HG03432 (cell line): ENCODE data around the gene MEGF10.

Source experiments
- ATAC-seq: cut with Tn5 transposase; IDR thresholded peaks from one replicate; pipeline ENCODE4 v1.9.1; 2021; ENCODE audit warnings: mild to moderate bottlenecking, moderate library complexity; ENCODE audit not compliant: unreplicated experiment

Gene MEGF10

DNA sequence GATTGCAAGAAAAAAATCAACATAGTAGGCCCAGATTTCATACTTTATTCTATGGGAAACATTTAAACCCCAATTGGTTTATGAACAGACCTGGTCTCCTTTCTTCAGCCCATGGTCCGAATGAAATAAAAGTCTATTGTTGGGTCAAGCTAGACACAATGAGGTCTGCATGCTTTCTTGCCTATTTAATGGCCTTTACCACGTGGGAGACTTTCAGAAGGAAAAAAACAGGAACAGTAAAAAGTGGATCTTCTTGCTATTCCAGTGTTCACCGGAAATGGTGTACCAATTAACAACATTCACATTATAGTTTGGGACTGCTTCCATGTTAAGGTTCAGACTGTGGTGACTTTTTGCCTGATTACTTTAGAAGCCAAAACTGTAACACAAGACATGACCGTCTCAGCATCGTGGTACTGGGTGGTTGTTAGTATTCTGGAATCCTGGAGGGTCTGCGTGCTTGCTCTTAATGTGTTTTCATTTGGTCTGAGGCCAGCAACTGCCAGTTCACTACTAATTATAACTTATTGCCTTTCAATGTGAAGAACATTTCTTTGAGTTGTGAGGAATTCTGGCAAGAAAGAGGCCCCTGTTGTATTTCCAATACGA lies 141.5 kb downstream of the MEGF10 start:
- ATAC-seq: no peak

GRCh38 chr5:127433526-127433925 lies 142.9 kb downstream of the MEGF10 start:
- no peak for ATAC-seq

DNA sequence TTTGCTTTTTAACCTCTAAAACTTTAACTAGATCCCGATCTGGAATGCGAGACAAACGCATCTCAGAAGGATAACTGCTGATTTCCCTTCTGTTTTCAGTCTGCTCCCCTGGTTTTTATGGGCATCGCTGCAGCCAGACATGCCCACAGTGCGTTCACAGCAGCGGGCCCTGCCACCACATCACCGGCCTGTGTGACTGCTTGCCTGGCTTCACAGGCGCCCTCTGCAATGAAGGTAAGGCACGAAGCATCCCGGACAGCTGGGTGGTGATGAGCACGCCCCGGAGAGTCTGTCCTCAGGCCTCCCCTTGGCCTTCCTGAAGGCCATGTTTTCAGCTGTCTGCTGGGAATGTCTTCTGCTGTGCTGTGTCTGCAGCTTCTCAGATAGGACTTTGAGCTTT lies 144.0 kb downstream of the MEGF10 start:
- no peak for ATAC-seq

DNA sequence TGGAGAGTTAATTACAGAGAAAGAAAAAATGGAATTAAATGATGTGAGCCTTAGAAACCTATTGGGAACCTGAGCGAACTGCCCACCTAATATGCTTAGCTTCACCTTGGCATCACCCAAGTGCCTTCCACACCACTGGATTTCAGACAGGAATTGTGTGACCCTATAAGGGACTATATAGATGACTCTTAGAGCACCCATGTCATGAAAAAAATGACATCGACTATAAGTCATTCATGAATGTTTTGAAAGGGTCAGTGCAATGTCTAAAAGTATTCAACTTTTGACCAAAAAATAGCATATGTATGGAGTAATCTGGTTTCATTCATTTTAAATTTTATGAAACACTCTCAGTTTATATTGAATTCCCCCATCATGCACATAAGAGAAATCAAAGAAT lies 145.2 kb downstream of the MEGF10 start:
- ATAC-seq: no peak

DNA sequence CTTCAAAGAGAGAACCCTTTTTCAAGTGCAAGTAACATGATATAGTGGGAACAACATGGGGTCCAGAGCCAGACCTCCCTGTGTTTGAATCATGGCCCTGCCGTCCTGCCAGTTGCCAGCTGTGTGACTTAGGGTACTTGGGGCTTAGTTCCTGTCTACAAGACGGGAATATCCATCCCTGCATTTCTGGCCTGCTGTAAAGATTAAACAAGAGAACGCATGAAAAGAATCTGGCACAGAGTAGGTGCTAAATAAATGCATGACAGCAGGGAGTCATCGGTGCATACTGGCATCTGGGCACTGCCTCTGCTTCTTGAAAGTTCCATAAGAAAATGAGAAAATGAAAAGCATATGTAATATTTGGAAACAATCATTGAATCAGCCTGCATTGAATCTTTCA lies 149.0 kb downstream of the MEGF10 start:
- no peak for ATAC-seq

DNA sequence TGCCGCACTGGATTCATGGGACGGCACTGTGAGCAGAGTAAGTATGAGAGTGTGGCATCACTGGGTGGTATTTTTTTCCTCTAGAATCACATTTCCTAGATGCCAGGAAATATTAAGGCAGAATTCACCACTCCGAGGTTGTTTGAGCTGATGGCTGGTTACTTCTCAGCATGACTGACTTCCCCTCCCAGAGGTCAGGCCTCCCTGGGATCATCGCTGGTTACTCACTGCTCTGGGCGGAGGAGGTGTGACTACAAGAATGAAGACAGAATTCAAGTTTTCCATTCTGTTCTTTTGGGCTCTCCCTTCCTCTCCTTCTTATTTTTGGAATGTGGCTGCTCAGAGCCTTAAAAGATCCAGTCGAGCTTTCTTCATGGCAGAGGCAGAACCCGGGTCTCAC lies 150.2 kb downstream of the MEGF10 start:
- no peak for ATAC-seq

DNA sequence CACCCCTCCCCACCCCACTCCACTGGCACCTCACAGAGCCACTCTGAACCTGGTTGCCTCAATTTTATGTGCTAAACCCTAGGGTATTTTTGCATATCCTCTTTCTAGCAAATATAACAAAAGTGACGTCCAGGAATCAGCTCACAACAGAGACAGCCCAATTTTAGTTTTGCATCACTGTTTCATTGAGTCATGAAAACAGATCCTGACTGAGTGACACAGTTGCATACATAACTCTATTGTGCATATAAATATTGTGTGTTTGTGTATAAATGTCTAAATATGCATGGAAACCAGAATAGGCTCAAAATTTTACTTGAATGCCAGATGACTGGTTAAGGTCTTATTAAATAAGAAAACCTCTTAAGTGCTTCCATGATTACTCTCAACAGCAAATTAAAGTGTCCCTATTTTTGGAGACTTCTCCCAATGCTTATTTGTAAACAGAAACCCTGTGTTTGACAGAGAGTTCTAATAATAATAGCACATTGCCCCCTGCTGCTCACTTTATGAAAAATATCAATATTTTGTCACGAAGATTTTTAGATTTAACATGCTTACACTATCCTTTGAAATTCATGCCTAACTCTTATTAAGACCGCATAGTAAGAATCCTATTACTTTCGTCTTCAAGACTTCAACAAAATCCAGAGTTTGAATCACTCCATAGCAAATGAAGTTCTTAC lies 151.3 kb downstream of the MEGF10 start:
- no peak for ATAC-seq

GRCh38 chr5:127444171-127444570 lies 153.6 kb downstream of the MEGF10 start:
- ATAC-seq: no peak

- ATAC-seq: no peak
Observed at GRCh38 chr5:127445328-127445727, 154.7 kb downstream of the MEGF10 start.

GRCh38 chr5:127446626-127447025 lies 156.0 kb downstream of the MEGF10 start:
- no peak for ATAC-seq

GRCh38 chr5:127447827-127448226 lies 157.2 kb downstream of the MEGF10 start:
- ATAC-seq: no peak

- no peak for ATAC-seq
Observed at GRCh38 chr5:127450046-127450445, 159.4 kb downstream of the MEGF10 start.

- no peak for ATAC-seq
Observed at GRCh38 chr5:127451096-127451495, 160.5 kb downstream of the MEGF10 start.

DNA sequence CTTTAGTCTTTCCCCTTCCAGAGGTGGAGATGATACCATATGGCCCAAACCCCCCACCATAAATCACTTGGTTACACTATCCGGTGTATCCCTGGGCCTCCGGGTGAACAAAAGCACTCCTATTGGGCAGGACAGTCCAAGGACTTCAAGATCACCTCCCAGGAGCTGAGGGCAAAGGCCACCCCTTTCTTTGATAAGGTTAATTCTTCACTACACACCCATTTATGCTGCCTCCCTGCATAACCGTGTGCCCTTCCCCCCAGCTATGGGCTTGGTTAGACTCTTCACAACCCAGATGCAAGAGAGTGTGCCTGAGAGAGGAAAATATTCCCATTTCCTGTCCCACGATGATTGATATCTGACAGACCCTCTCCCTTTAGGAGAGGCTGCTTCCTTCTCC lies 162.0 kb downstream of the MEGF10 start:
- ATAC-seq: no peak

GRCh38 chr5:127471211-127471610 lies 180.6 kb downstream of the MEGF10 start:
- no peak for ATAC-seq

DNA sequence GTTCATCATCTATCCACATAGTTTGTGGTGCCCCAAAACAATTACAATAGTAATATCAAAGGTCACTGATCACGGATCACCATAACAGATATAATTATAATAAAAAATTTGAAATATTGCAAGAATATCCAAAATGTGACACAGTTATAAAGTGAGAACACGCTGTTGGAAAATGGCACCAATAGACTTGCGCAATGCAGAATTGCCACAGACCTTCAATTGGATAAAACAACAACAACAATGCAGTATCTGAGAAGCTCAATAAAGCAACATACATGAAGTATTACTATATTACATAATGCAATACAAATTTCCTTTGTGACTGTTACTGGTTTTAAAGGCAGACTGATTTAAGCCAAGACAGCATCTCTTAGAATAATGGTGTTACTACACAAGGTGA lies 182.1 kb downstream of the MEGF10 start:
- no peak for ATAC-seq

GRCh38 chr5:127486471-127486870 lies 195.9 kb downstream of the MEGF10 start:
- no peak for ATAC-seq

- ATAC-seq: peak; percentile 79
Observed at GRCh38 chr5:127492854-127493738, 202.5 kb downstream of the MEGF10 start.

GRCh38 chr5:127498548-127498947 lies 208.0 kb downstream of the MEGF10 start:
- no peak for ATAC-seq

GRCh38 chr5:127505905-127506304 lies 215.3 kb downstream of the MEGF10 start:
- ATAC-seq: no peak

DNA sequence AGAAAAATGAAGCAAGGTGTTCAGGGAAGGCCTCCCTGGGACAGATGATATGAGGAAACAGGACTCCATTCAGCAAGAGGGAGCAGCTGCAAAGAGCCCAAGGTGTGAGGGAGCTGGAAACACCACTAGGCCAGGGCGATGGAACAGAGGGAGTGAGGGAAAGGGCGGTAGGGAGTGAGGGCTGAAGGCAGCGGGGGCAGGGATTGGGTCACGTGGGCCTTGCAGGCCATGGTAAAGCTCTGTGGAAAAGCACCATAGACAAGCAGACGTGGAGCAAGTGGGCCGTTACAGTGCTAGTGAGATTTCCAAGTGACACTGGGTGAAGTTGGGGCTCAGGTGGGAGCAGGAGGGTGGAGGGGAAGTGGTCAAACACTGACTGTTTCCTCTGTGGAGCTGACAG lies 216.0 kb downstream of the MEGF10 start:
- no peak for ATAC-seq
